ENCODE data around the gene LHPP.

The LHPP gene

DNA sequence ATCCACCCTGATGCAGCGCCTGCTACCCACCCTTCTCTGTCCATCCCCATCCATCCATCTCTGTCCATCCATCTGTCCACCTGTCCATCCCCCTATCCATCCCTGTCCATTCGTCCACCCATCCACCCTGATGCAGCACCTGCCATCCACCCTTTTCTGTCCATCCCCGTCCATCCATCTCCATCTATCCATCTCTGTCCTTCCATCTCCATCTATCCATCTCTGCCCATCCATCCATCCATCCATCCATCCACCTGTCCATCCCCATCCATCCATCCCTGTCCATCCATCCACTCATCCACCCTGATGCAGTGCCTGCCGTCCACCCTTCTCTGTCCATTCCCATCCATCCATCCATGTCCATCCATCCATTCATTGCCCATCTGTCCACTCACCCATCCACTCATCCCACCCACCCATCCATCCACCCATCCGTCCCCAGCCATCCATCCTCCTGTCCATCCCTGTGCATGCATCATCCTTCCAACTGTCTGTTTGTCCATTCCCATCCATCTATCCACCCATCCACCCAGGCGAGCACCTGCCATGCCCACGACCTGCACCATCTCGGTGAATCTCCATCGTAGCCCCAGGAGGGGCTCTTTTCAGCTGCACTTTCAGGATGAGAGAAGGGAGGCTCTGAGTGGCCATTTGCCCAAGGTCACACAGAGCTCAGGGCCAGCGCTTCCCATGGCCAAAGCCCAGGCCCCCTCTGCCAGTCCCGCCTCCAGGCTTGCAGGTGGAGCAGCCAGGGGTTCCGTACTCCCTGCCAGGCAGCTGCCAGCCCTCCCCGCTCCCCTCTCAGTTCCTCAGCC is 137.4 kb downstream of the LHPP start:
- POLR2A ChIA-PET: no interaction called here
- Histone ChIP-seq H3K36me3 (ENCODE audit: control insufficient read depth in 2 of 2, insufficient read depth in 1 of 2, low read length in 2 of 2) (no peaks in the 10 kb centered on the region), H3K4me1 (ENCODE audit: control insufficient read depth, insufficient read depth, low read length) (no peaks in the 10 kb centered on the region), H3K27ac (ENCODE audit: extremely low read depth, low read depth, low read length) (no peak overlapping the region), H3K4me3 (ENCODE audit: low read depth, low read length) (no peak overlapping the region), H3K9me3 (ENCODE audit: control insufficient read depth, insufficient read depth, low read depth, low read length) (no peaks in the 10 kb centered on the region)
- CTCF ChIA-PET: no interaction called here
- TF ChIP-seq ZBTB17 (tag by site-specific recombination; IDR thresholded peaks at IDR 0.05) (peak; percentile 42; the same call in 1 of the 2 replicates), ZNF416 (tag by site-specific recombination; IDR thresholded peaks at IDR 0.05) (no peak), ZNF791 (tag by site-specific recombination; IDR thresholded peaks at IDR 0.05) (no peak), ZNF335 (tag by site-specific recombination; conservative IDR thresholded peaks at IDR 0.05) (no peak), ZNF366 (tag by site-specific recombination; conservative IDR thresholded peaks at IDR 0.05) (peak; percentile 96), ZBTB20 (tag by site-specific recombination; IDR thresholded peaks at IDR 0.05) (no peak), ZFP69B (tag by site-specific recombination; IDR thresholded peaks at IDR 0.05) (no peak), ZNF843 (tag by site-specific recombination; IDR thresholded peaks at IDR 0.05) (no peak), ZNF544 (tag by site-specific recombination; IDR thresholded peaks at IDR 0.05) (no peak)

DNA sequence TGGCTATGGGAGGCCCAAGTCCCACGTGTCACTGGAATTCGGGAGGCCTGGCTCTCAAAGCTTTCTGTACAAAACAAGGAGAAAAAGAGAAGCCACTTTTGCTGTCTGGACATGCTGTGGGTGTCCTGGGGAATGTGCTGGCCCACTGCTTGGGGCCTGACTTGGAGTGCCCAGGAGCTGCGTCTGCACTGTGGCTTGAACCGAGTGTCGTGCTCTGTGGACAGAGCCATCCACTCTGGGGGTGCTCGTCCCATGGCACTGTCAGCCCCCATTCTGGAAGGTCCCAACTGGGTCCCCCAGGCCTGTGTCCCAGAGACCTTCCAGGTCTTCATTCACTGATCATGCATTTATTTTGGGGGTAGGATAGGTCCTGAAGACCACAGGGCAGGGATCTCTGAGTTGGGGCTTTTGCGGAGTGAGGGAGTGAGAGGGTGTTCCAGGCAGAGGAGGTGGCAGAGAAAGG is 138.0 kb downstream of the LHPP start:
- TF ChIP-seq ZNF449 (tag by site-specific recombination; IDR thresholded peaks at IDR 0.05) (no peak), ZNF560 (tag by site-specific recombination; IDR thresholded peaks at IDR 0.05; ENCODE audit: borderline replicate concordance) (no peak), ZNF624 (tag by site-specific recombination; IDR thresholded peaks at IDR 0.05) (no peak), ZNF175 (tag by site-specific recombination; IDR thresholded peaks at IDR 0.05) (no peak), ZSCAN30 (tag by site-specific recombination; IDR thresholded peaks at IDR 0.05) (no peak), SETDB1 (IDR thresholded peaks at IDR 0.05; ENCODE audit: insufficient read length, low read length) (no peak), IKZF3 (tag by site-specific recombination; IDR thresholded peaks at IDR 0.05) (no peak)
- Histone ChIP-seq H3K4me3 (ENCODE audit: low read depth, low read length) (no peak overlapping the region), H3K36me3 (ENCODE audit: control insufficient read depth in 2 of 2, insufficient read depth in 1 of 2, low read length in 2 of 2) (no peaks in the 10 kb centered on the region), H3K27ac (ENCODE audit: extremely low read depth, low read depth, low read length) (no peak overlapping the region), H3K9me3 (ENCODE audit: control insufficient read depth, insufficient read depth, low read depth, low read length) (no peaks in the 10 kb centered on the region), H3K4me1 (ENCODE audit: control insufficient read depth, insufficient read depth, low read length) (no peaks in the 10 kb centered on the region)
- ChIA-PET CTCF (no interaction called here), POLR2A (no interaction called here)

GRCh38 chr10:124600051-124600880 is 138.6 kb downstream of the LHPP start:
- CTCF ChIA-PET: no interaction called here
- no peak overlapping the region for H3K27ac ChIP-seq (ENCODE audit: extremely low read depth, low read depth, low read length)
- no peaks in the 10 kb centered on the region for H3K4me1 ChIP-seq (ENCODE audit: control insufficient read depth, insufficient read depth, low read length)
- no peaks in the 10 kb centered on the region for H3K36me3 ChIP-seq (ENCODE audit: control insufficient read depth in 2 of 2, insufficient read depth in 1 of 2, low read length in 2 of 2)
- TF ChIP-seq YY2 (tag by site-specific recombination; IDR thresholded peaks at IDR 0.05) (no peak), ZNF148 (tag by site-specific recombination; IDR thresholded peaks at IDR 0.05; ENCODE audit: borderline replicate concordance) (no peak), WT1 (tag by site-specific recombination; IDR thresholded peaks at IDR 0.05) (no peak), MYNN (tag by site-specific recombination; IDR thresholded peaks at IDR 0.05; ENCODE audit: borderline replicate concordance) (no peak), ZNF146 (tag by site-specific recombination; IDR thresholded peaks at IDR 0.05) (no peak), KLF8 (tag by site-specific recombination; IDR thresholded peaks at IDR 0.05) (no peak), ZNF488 (tag by site-specific recombination; IDR thresholded peaks at IDR 0.05) (no peak), ZNF112 (tag by site-specific recombination; IDR thresholded peaks at IDR 0.05) (no peak)
- no peak overlapping the region for H3K4me3 ChIP-seq (ENCODE audit: low read depth, low read length)
- POLR2A ChIA-PET: no interaction called here
- no peaks in the 10 kb centered on the region for H3K9me3 ChIP-seq (ENCODE audit: control insufficient read depth, insufficient read depth, low read depth, low read length)
